ENCODE data around the gene YDJC.
"Not testable (repeated sequence)": the region's sequence is repeated elsewhere in the genome, so short reads cannot be mapped to it uniquely, and the experiment has no call there.

The YDJC gene

GRCh38 chr22:21651521-21652009, 21.7 kb upstream of the YDJC start:
- DNase-seq (ENCODE audit: low read depth) = no peak

GRCh38 chr22:21650823-21651520, 21.1 kb upstream of the YDJC start:
- no peak for DNase-seq (ENCODE audit: low read depth)

GRCh38 chr22:21650280-21650679, 20.5 kb upstream of the YDJC start:
- no peak for DNase-seq (ENCODE audit: low read depth)

DNA sequence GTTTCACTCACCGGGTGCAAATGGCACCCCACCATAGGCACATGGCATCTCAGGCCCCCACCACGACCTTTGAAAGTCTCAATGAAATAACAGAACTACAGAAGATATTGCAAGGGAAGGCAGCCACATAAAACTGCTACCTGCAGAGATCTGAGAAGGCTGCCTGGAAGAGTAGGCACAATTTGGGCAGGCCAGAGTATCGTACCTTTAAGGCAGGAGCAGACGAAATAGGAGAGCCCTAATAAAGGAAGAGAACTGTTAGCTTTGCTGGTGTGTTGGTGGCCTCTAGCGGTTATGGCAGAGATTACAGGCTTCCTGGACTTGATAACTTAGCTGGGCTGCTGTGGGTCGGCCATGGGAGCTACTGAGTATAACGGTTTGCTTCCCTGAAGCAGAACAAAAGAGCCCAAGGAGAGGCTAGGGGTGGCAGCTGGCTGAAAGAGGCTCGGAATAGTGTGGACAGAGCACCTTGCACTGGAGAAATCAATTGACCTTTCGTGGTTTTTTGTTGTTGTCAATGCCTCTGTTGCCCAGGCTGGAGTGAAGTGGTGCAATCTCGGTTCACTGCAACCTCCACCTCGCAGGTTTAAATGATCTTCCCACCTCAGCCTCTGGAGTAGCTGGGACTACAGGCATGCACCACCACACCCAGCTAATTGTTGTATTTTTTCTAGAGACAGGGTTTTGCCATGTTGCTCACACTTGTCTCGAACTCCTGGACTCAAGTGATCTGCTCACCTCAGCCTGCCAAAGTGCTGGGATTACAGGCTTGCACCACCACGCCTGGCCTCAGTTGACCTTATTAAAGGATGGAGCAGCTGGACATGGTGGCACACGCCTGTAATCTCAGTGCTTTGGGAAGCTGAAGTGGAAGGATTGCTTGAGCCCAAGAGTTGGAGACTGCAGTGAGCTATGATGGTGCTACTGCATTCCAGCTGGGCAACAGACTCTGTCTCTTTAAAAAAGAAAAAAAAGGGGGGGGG, 17.1 kb upstream of the YDJC start:
- DNase-seq (ENCODE audit: low read depth) = no peak

GRCh38 chr22:21645513-21645912, 15.7 kb upstream of the YDJC start:
- DNase-seq (ENCODE audit: low read depth) = not testable (repeated sequence)

- DNase-seq (ENCODE audit: low read depth) = no peak
Observed at GRCh38 chr22:21643533-21644357, 13.9 kb upstream of the YDJC start.

DNA sequence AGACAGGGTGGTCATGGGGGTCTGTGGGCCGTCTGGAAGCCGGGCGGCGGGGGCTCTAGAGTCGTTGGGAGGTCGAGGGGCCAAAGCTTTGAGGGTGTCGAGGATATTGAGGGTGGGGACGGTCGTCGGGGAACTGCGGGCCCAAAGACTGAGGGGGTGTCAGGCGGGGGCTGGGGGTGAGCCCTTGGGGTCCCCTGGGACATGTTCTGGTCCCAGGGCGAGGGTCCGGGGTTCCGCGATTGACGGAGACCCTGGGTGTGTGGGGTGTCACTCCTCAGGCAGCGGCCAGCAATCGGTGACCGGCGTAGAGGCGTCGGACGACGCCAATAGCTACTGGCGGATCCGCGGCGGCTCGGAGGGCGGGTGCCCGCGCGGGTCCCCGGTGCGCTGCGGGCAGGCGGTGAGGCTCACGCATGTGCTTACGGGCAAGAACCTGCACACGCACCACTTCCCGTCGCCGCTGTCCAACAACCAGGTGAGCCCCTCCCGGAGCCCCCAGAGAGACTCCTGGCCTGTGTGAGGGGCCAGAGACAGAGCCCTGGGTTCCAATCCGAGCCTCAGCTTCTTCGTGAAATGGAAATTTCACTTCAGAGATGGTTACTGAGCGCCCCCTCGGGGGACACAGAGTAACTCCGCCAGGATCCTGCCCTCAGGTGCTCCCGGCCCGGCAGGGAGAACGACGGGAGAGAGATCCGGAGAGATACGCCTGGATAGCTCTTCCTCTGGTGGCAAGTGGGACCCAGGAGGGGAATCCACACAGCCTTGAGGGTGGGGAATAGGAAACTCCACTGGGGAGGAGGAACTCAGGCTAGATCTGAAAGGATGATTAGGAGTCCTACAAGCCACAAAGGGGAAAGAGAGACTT, 13.0 kb upstream of the YDJC start:
- DNase-seq (ENCODE audit: low read depth) = no peak

- DNase-seq (ENCODE audit: low read depth) = peak; percentile 89
Observed at GRCh38 chr22:21641789-21642583, 12.2 kb upstream of the YDJC start, which contains the start of gene SDF2L1. Gene SDF2L1, plus strand, starts transcription at chr22:21642302. Its CDS starts 35 bp downstream, at chr22:21642337.

- DNase-seq (ENCODE audit: low read depth) = no peak
Observed at GRCh38 chr22:21641417-21641788, 11.6 kb upstream of the YDJC start.

DNA sequence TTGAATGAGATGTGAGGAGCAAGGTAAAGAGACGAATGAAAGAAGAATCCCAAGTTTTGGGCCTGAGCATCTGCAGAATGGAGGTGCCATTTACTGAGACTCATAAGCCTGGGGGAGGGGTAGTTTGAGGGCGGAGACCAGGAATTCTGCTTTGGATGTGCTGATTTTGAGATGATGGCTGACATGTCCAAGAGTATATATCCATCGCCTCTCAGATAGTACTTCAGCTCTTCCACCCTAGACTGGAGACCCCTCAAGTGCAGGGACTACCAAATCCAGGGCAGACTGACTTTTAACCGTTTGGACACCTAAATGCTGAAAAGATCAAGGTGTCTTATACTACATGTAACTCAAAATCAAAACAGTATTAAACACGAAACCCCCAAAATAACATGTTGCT, 11.0 kb upstream of the YDJC start:
- DNase-seq (ENCODE audit: low read depth) = no peak

- no peak for DNase-seq (ENCODE audit: low read depth)
Observed at GRCh38 chr22:21639359-21639758, 9.5 kb upstream of the YDJC start.

DNA sequence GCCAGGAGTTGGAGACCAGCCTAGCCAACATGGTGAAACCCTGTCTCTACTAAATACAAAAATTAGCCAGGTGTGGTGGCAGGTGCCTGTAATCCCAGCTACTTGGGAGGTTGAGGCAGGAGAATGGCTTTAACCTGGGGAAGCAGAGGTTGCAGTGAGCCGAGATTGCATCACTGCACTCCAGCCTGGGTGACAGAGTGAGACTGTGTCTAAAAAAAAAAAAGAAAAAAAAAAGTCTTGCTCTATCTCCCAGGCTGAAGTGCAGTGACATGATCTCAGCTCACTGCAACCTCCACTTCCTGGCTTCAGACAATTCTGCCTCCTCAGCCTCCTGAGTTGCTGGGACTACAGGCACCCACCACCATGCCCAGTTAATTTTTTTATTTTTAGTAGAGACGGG, 7.6 kb upstream of the YDJC start:
- not testable (repeated sequence) for DNase-seq (ENCODE audit: low read depth)

GRCh38 chr22:21636629-21637218, 6.9 kb upstream of the YDJC start:
- DNase-seq (ENCODE audit: low read depth) = no peak

- no peak for DNase-seq (ENCODE audit: low read depth)
Observed at GRCh38 chr22:21635771-21636510, 6.1 kb upstream of the YDJC start.

DNA sequence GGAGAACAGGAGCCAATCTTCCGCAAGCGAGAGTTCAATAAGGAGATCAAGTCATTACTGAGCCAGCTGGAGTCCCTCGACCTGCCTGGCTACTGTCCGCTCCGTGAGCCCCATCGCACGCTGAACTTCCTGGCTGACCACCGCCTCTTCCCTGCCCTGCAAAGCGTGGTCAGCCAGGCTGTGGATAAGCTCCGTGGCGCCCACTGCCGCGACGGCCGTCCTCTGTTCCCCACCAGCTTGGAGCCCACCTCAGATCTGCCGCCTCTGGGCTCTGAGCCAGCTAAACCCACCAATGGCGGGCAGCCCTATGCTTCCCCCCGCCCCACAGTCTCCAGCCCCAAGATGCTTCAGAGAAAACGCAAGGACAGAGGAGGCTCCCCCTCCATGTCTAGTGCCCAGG, 5.0 kb upstream of the YDJC start:
- no peak for DNase-seq (ENCODE audit: low read depth)

DNA sequence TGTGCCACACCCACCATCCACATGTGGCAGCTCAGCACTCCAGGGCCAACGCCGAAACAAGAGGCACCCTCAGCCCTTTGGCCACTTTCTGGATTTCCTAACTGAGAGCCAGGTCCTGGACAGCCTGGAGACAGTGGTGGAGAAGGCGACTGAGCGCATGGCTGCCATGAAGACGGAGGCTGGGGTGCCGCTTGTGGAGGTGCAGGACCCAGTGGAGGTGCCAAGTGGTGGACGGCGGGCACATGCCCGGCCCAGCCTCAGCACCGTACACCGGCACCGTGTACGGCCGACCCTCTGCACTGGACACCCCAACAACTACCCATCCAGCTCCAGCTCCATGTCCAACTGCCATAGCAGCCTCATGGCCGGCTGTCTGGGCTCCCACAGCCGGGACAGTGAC, 4.3 kb upstream of the YDJC start:
- no peak for DNase-seq (ENCODE audit: low read depth)

GRCh38 chr22:21633481-21633880, 3.7 kb upstream of the YDJC start:
- DNase-seq (ENCODE audit: low read depth) = no peak

DNA sequence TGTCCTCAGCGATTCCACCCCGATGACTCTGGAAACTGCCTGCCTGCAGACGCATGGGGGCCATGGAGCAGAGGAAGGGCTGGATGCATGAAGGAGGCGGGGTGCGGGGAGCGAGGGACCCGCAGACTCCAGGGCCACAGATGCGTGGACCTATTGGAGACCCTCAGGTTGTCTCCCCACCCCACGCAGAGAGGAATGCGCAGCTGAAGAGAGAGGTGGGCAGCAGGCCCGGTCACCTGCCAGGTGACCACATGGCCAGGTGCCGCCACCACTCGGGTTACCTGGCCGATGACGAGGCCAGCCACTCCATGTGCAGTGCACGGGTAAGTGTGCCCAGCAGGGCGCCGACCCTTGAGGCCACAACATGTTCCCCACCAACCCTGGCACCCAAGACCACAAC, 3.1 kb upstream of the YDJC start:
- DNase-seq (ENCODE audit: low read depth) = no peak

GRCh38 chr22:21632237-21632895, 2.5 kb upstream of the YDJC start, which contains the start of gene CCDC116:
Gene CCDC116, plus strand, starts transcription at chr22:21632760. Its CDS starts 422 bp downstream, at chr22:21633182.
- no peak for DNase-seq (ENCODE audit: low read depth)
